Mesodermal cell (in vitro differentiated cells): ENCODE data around the gene VIT.

Experiments
- H3K27ac ChIP-seq: 2 replicates; pipeline ENCODE4 v1.7.0; 2013; ENCODE audit warnings: mild to moderate bottlenecking, low read depth, low read length, moderate library complexity; ENCODE audit not compliant: severe bottlenecking
- H3K36me3 ChIP-seq: 2 replicates; pipeline ENCODE4 v1.7.1; 2013; ENCODE audit warnings: mild to moderate bottlenecking, low read length, moderate library complexity; ENCODE audit not compliant: control insufficient read depth, insufficient read depth
- H3K4me1 ChIP-seq: one replicate; pipeline ENCODE4 v1.7.1; 2013; ENCODE audit warnings: mild to moderate bottlenecking, low read length; ENCODE audit not compliant: insufficient read depth, control insufficient read depth, poor library complexity, severe bottlenecking
- H3K4me3 ChIP-seq: 2 replicates; pipeline ENCODE4 v1.7.0; 2013; ENCODE audit warnings: low read length, control low read depth, mild to moderate bottlenecking; ENCODE audit not compliant: insufficient read depth, poor library complexity, severe bottlenecking; ENCODE audit errors: extremely low read depth
- H3K9me3 ChIP-seq: 2 replicates; pipeline ENCODE4 v1.7.1; 2013; ENCODE audit warnings: mild to moderate bottlenecking, low read length, moderate library complexity; ENCODE audit not compliant: control insufficient read depth
- WGBS, 2 experiments: methylation state at CpG; one replicate each; pipeline ENCODE4 v1.1.5; 2013; ENCODE audit warnings: missing lambda C conversion rate in 2 of 2; ENCODE audit not compliant: insufficient coverage in 2 of 2; 5-methylcytosine and 5-hydroxymethylcytosine counted together

Gene VIT

GRCh38 chr2:36734304-36734703 is 37.8 kb downstream of the VIT start:
- Histone ChIP-seq H3K36me3 (no peaks in the 10 kb centered on the region), H3K4me1 (no peaks in the 10 kb centered on the region), H3K27ac (no peak overlapping the region), H3K9me3 (peaks cover 17% of the 10 kb centered on the region), H3K4me3 (no peak overlapping the region)
- 83 to 100% methylated on average over 1 to 2 of the region's 2 CpGs for WGBS, 2 experiments

- 79 to 86% methylated on average over 2 to 3 of the region's 4 CpGs for WGBS, 2 experiments
- Histone ChIP-seq H3K4me1 (no peaks in the 10 kb centered on the region), H3K9me3 (peaks cover 4% of the 10 kb centered on the region), H3K36me3 (no peaks in the 10 kb centered on the region), H3K4me3 (no peak overlapping the region), H3K27ac (no peak overlapping the region)
These were observed 40.7 kb downstream of the VIT start for GRCh38 chr2:36737131-36737750.

DNA sequence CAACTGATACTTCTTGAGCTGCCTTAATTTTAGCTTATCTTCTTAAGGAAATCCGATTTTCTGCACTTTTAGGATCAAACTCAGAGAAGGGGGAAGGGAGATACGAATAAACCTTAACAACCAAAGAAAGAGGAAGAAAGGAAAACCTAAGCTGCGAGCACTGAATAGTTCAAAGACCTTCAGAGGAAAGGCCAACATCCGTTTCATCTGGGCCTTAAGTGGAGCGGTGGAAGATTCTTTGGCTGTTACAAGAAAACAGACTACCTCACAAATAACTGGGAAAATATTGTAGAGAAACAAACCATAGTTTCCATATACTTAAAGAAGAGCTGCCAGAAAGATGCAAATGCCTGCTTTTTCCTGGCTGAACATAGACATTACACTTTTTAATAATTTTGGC is 43.6 kb downstream of the VIT start:
- Histone ChIP-seq H3K4me3 (no peak overlapping the region), H3K9me3 (peaks cover 4% of the 10 kb centered on the region), H3K4me1 (no peaks in the 10 kb centered on the region), H3K36me3 (no peaks in the 10 kb centered on the region), H3K27ac (no peak overlapping the region)
- WGBS, 2 experiments: 93% methylated on average over 2 of the region's 5 CpGs; no CpG with 5 or more reads in 1 of the 2 experiments

- Histone ChIP-seq H3K27ac (no peak overlapping the region), H3K9me3 (no peaks in the 10 kb centered on the region), H3K36me3 (no peaks in the 10 kb centered on the region), H3K4me3 (no peak overlapping the region), H3K4me1 (no peaks in the 10 kb centered on the region)
- WGBS, 2 experiments: 62 to 87% methylated on average over 1 to 3 of the region's 5 CpGs
These were observed 44.8 kb downstream of the VIT start for GRCh38 chr2:36741188-36741837.

DNA sequence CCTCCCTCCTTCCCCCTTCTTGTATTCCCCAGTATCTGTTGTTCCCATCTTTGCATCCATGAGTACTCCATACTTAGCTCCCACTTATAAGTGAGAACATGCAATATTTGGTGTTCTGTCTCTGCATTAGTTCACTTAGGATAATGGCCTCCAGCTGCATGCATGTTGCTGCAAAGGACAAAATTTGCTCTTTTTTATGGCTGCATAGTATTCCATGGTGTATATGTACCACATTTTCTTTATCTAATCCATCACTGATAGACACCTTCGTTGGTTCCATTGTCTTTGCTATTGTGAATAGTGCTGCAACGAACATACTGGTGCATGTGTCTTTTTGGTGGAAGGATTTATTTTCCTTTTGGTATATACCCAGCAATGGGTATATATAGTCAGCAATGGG is 47.4 kb downstream of the VIT start:
- WGBS, 2 experiments: 58% methylated on average over 2 of the region's 2 CpGs; no CpG with 5 or more reads in 1 of the 2 experiments
- H3K9me3 ChIP-seq: no peaks in the 10 kb centered on the region
- no peak overlapping the region for H3K27ac ChIP-seq
- H3K4me1 ChIP-seq: no peaks in the 10 kb centered on the region
- H3K4me3 ChIP-seq: no peak overlapping the region
- H3K36me3 ChIP-seq: no peaks in the 10 kb centered on the region

DNA sequence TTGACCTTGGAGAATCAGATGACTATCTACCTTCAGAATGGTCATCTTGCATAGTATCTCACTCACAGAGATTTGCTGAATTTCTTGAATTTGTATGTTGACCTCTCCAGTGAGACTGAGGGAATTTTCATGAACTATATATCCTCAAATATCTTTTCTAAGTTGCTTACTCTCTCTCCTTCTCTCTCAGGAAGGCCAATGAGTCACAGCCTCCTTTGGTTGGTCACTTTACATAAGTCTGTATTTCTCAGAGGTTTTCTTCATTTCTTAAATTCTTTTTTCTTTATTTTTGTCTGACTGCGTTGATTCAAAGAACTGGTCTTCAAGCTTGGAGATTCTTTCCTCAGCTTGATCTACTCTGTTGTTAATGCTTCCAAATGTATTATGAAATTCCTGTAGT is 51.7 kb downstream of the VIT start:
- Histone ChIP-seq H3K36me3 (no peaks in the 10 kb centered on the region), H3K27ac (no peak overlapping the region), H3K4me3 (no peak overlapping the region), H3K4me1 (no peaks in the 10 kb centered on the region), H3K9me3 (no peaks in the 10 kb centered on the region)
- no CpG with 5 or more reads among the region's 1 CpG for WGBS, 2 experiments

DNA sequence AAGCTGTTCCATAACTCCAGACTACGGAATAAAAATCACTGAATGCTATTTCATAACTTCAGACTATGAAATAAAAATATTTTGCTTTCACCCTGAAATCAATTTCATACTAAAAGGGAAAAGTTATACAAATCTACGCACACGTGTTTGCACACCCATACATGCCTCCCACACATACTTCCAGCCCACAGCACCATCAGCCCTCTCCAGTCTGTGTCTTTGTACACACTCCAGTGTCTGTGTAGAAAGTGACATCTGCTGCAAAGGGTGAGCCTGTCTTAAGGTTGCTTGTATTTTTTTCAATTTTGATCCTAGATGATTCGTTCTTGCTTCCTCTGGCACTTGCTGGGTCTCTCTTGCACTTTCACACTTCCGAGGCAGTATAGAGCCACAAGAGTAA is 53.6 kb downstream of the VIT start:
- H3K4me1 ChIP-seq: peaks cover 4% of the 10 kb centered on the region
- H3K27ac ChIP-seq: no peak overlapping the region
- H3K36me3 ChIP-seq: no peaks in the 10 kb centered on the region
- H3K9me3 ChIP-seq: no peaks in the 10 kb centered on the region
- H3K4me3 ChIP-seq: no peak overlapping the region
- 85 to 100% methylated on average over 1 to 2 of the region's 5 CpGs for WGBS, 2 experiments

- Histone ChIP-seq H3K36me3 (no peaks in the 10 kb centered on the region), H3K9me3 (no peaks in the 10 kb centered on the region), H3K4me3 (no peak overlapping the region), H3K27ac (no peak overlapping the region), H3K4me1 (peaks cover 4% of the 10 kb centered on the region)
- WGBS, 2 experiments: 38 to 40% methylated on average over 3 to 4 of the region's 5 CpGs
These were observed 57.3 kb downstream of the VIT start for GRCh38 chr2:36753706-36754221.

DNA sequence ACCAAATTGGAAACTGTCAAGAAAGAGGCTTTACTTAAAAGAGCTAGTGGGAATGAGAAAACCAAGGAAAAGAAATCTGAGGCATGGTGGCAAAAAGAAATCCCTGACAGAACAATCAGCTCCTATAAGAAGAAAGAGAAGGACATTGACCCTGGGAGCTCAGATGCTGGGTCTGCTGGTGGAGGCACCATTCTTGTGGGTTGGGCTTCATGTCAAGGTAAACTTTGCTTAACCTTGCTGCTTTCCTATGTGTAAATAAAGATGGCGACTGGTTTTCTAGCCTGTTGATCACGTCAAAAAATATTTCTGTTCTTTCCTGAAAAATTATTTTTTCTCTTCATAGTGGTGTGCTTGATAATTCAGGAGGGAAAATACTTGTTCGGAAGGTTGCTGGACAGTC is 58.1 kb downstream of the VIT start:
- Histone ChIP-seq H3K4me3 (no peak overlapping the region), H3K27ac (no peak overlapping the region), H3K4me1 (peaks cover 4% of the 10 kb centered on the region), H3K9me3 (no peaks in the 10 kb centered on the region), H3K36me3 (no peaks in the 10 kb centered on the region)
- WGBS, 2 experiments: 89 to 97% methylated on average over 3 of the region's 3 CpGs

GRCh38 chr2:36756438-36756837 is 59.9 kb downstream of the VIT start:
- Histone ChIP-seq H3K4me3 (no peak overlapping the region), H3K27ac (no peak overlapping the region), H3K4me1 (peaks cover 4% of the 10 kb centered on the region), H3K9me3 (no peaks in the 10 kb centered on the region), H3K36me3 (no peaks in the 10 kb centered on the region)
- 75 to 95% methylated on average over 5 to 6 of the region's 8 CpGs for WGBS, 2 experiments
